ENCODE results near the gene HNMT. TPM values are rescaled to one million over a fixed set of nuclear protein-coding genes. Genes with fewer than 3 reads are reported as not detected.

Gene HNMT
- total RNA-seq, 4 donors from 2014 or later: 18.1 to 63.9 (median 31.5) TPM

DNA sequence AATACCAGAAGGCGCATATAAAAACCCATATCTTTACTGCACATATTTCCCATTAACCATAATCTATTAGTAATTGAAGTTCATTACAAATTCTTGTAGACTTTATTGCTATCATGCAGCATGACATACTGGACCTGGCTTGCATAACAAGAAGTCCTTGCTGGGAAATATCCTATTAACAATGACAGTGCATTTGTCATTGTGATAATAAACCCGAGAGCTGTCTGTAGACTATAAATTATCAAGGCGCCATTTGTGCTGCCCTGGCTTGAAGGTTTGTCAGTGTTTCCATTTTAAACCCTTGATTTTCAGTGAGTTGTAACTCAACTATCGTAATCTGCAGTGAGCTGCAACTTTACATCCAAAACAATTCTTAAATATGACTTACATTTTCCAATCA, 59.0 kb downstream of the HNMT start:
- WGBS, 2 donors: 83 to 89% methylated on average over 4 of the region's 4 CpGs
- no peak for TF ChIP-seq POLR2A (IDR thresholded peaks at IDR 0.05)
- TF ChIP-seq, protein P1, sequence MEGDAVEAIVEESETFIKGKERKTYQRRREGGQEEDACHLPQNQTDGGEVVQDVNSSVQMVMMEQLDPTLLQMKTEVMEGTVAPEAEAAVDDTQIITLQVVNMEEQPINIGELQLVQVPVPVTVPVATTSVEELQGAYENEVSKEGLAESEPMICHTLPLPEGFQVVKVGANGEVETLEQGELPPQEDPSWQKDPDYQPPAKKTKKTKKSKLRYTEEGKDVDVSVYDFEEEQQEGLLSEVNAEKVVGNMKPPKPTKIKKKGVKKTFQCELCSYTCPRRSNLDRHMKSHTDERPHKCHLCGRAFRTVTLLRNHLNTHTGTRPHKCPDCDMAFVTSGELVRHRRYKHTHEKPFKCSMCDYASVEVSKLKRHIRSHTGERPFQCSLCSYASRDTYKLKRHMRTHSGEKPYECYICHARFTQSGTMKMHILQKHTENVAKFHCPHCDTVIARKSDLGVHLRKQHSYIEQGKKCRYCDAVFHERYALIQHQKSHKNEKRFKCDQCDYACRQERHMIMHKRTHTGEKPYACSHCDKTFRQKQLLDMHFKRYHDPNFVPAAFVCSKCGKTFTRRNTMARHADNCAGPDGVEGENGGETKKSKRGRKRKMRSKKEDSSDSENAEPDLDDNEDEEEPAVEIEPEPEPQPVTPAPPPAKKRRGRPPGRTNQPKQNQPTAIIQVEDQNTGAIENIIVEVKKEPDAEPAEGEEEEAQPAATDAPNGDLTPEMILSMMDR (IDR thresholded peaks at IDR 0.05): no peak
- no peak for TF ChIP-seq EP300 (IDR thresholded peaks at IDR 0.05)
- Histone ChIP-seq H3K4me3 (no peak overlapping the region), H3K27me3 (no peaks in the 10 kb centered on the region), H3K4me1 (peaks cover 0 to 15% (median 0%) of the 10 kb centered on the region in 4 donors), H3K9me3 (no peaks in the 10 kb centered on the region), H3K36me3 (no peaks in the 10 kb centered on the region), H3K27ac (no peak overlapping the region)
- no peak for DNase-seq (ENCODE audit: low spot score in 2 of 2)

DNA sequence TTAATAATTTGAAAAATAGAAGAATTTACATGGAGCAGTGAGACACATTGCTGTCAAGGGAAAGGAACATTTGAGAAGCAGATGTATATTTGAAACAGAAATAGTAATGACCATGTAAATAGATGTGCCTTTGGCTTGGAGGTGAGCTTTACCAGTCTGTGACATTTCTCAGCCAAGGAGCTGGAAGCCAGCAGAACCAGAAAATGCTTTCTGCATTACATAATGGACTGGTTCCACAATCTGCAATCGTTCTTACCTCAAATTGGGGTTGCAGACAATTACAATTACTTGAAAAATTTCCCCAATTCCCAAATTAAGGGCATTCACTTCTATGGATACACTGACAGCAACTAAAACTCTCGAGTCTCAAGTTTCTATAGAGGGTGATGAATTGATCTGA, 59.7 kb downstream of the HNMT start:
- Histone ChIP-seq H3K4me1 (peaks cover 0 to 11% (median 0%) of the 10 kb centered on the region in 4 donors), H3K27ac (no peak overlapping the region), H3K4me3 (no peak overlapping the region), H3K36me3 (no peaks in the 10 kb centered on the region), H3K27me3 (no peaks in the 10 kb centered on the region), H3K9me3 (no peaks in the 10 kb centered on the region)
- TF ChIP-seq POLR2A (IDR thresholded peaks at IDR 0.05) (no peak), EP300 (IDR thresholded peaks at IDR 0.05) (no peak)
- TF ChIP-seq, protein P1 (IDR thresholded peaks at IDR 0.05): no peak
- no peak for DNase-seq (ENCODE audit: low spot score in 2 of 2)
- 69 to 74% methylated on average over 2 of the region's 2 CpGs for WGBS, 2 donors

DNA sequence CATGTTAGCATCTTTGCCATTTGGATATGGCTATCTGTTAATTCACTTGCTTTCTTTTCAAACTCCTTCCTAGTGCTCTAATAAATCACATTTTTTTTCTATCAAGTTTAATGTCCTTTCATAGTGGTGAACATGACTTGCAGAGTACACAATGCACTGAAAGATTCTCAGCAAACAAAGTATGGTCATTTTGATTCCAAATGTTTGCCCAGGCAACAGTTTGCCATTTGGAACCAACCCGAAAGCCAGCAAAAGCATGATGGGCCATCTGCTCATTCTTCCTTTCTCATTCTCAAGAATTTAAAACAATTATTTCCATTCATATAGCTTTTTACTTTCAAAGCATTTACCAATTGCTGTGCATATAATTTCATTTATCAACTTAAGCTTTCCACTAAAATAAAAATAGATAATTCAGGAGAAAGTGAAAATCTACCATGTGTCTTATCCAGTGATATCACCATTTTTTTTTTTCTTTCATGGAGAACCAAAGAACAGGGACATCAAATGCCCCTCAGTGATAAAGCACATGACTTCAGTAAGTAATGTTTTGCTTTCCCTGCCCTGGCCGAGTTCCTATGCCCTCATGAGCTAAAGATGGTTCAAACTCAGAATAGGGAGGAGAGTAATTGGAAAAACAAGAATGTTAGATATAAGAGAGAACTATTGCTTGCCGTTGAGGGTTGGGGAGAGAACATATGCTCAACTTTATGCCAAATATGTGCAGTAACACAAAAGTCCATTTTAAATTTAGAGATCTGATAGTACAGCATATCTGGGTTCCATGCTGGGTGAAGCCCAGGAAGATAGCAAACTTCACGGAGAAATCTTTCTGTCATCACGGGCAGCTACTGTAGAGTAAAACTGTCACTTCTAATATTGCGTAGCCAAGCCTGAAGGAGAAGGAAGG, 62.1 kb downstream of the HNMT start:
- no peaks in the 10 kb centered on the region for H3K9me3 ChIP-seq
- H3K4me1 ChIP-seq: no peaks in the 10 kb centered on the region
- WGBS, 2 donors: 85 to 87% methylated on average over 6 of the region's 6 CpGs
- TF ChIP-seq POLR2A (IDR thresholded peaks at IDR 0.05) (no peak), EP300 (IDR thresholded peaks at IDR 0.05) (no peak)
- TF ChIP-seq, protein P1 (IDR thresholded peaks at IDR 0.05): no peak
- H3K36me3 ChIP-seq: no peaks in the 10 kb centered on the region
- no peak for DNase-seq (ENCODE audit: low spot score in 2 of 2)
- no peak overlapping the region for H3K4me3 ChIP-seq
- H3K27me3 ChIP-seq: no peaks in the 10 kb centered on the region
- H3K27ac ChIP-seq: no peak overlapping the region

DNA sequence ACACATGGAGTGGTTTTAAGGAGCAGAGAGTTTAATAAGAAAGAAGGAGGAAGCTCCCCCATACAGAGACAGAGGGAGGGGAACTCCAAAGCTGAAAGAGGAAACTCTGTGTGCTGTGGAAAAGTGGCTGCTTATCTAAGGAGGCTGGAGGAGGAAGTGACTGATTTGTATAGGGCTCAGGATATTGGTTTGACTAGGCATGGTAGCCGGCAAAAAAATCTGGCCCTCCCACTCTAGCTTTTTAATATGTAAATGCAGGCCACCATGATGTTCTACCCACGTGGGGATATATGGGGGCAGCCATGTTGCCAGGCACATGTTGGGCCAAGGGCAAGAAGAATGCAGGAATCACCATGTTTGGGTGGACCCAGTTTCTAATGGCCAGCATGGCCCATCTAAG, 64.3 kb downstream of the HNMT start:
- no peaks in the 10 kb centered on the region for H3K36me3 ChIP-seq
- DNase-seq (ENCODE audit: low spot score in 2 of 2): no peak
- H3K4me1 ChIP-seq: no peaks in the 10 kb centered on the region
- TF ChIP-seq, protein P1 (IDR thresholded peaks at IDR 0.05): no peak
- TF ChIP-seq POLR2A (IDR thresholded peaks at IDR 0.05) (no peak), EP300 (IDR thresholded peaks at IDR 0.05) (no peak)
- no peaks in the 10 kb centered on the region for H3K9me3 ChIP-seq
- no peak overlapping the region for H3K27ac ChIP-seq
- no peak overlapping the region for H3K4me3 ChIP-seq
- H3K27me3 ChIP-seq: no peaks in the 10 kb centered on the region
- 61 to 69% methylated on average over 2 of the region's 2 CpGs for WGBS, 2 donors

DNA sequence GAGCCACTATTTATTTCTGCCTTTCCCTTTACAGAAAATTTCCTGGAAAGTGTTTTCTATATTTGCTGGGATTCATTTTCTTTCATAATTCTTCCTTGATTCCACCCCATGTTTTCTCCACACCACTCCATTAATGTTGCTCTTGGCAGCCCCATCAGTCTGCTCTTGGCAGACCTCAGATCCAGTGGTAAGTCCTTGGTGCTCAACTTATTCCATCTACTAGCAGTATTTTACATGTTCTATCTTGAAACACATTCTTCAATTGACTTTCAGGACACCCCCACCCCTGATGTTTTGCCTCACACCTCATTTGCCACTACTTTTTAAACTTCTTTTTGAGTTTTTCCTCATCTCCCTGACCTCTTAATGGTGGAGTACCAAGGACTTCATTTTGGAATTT, 65.0 kb downstream of the HNMT start:
- Histone ChIP-seq H3K36me3 (no peaks in the 10 kb centered on the region), H3K9me3 (no peaks in the 10 kb centered on the region), H3K27ac (no peak overlapping the region), H3K27me3 (no peaks in the 10 kb centered on the region), H3K4me3 (no peak overlapping the region), H3K4me1 (no peaks in the 10 kb centered on the region)
- no peak for TF ChIP-seq EP300 (IDR thresholded peaks at IDR 0.05)
- TF ChIP-seq POLR2A (IDR thresholded peaks at IDR 0.05): no peak
- TF ChIP-seq, protein P1 (IDR thresholded peaks at IDR 0.05): no peak
- DNase-seq (ENCODE audit: low spot score in 2 of 2): peak in 1 of 2 donors; percentile 21

All from tibial nerve (tissue), 4 donors.